HCT116 (cell line): ENCODE results near the gene CDHR5. TPM values are rescaled to one million over a fixed set of nuclear protein-coding genes. Genes with fewer than 3 reads are reported as not detected.

ENCODE experiments used
- ATAC-seq: fragments of 200-7000 bp; cut with Tn5 transposase; 2 replicates; pipeline ENCODE4 v1.9.1; 2020; ENCODE audit warnings: mild to moderate bottlenecking, moderate library complexity
- BruUV-seq: library from RNA; stranded (reverse); fragments of 400-500 nt; replicated peaks from 2 replicates; lab custom pipeline; 2021; lab: Mats Ljungman, UMichigan
- CTCF ChIA-PET: fragments of 300-600 bp; sonication (Branson Sonifier 250); formaldehyde crosslinking; loops from one replicate; lab custom pipeline; 2021; ENCODE audit warnings: antibody characterized with exemption; lab: Charles Lee
- POLR2A ChIA-PET: fragments of 300-600, 350-600 bp; sonication (Branson Sonifier 250); formaldehyde crosslinking; loops from one replicate; lab custom pipeline; 2021; ENCODE audit warnings: antibody characterized with exemption; lab: Charles Lee
- RAD21 ChIA-PET, 2 experiments: fragments of 300-600 bp; sonication (Branson Sonifier 250); formaldehyde crosslinking; loops; one replicate each; lab custom pipeline; 2023; ENCODE audit warnings: low total read pairs in 2 of 2; ENCODE audit not compliant: uncharacterized antibody in 2 of 2, unreplicated experiment in 2 of 2, low non-redundant PET in 1 of 2; lab: Charles Lee
- DNase-seq: peaks from one replicate; pipeline ENCODE4 v3.0.0-alpha.2; 2010; ENCODE audit warnings: low read depth, low spot score
- H2AFZ ChIP-seq: fragments of 200-600 bp; shearing (Covaris generic), sonication (generic); 2 replicates; pipeline ENCODE4 v1.6.1; 2017; ENCODE audit warnings: low read depth, mixed run types, mixed read lengths, antibody characterized with exemption, low read length; ENCODE audit not compliant: poor library complexity, severe bottlenecking
- H3K27ac ChIP-seq: 2 replicates; pipeline ENCODE4 v1.5.1; 2012; ENCODE audit warnings: low read depth, low read length
- H3K27me3 ChIP-seq: fragments of 200-600 bp; sonication (generic); 2 replicates; pipeline ENCODE4 v1.6.1; 2016; ENCODE audit warnings: mixed run types, low read length, mixed read lengths; ENCODE audit not compliant: insufficient read depth
- H3K36me3 ChIP-seq, 2 experiments: fragments of 200-500 bp in 1 of 2; fragments of 200-600 bp in 1 of 2; sonication (Bioruptor generic) in 1 of 2; sonication (generic) in 1 of 2; 2 replicates each; pipeline versions ENCODE4 v1.5.1 to v1.6.1; 2014 to 2016; ENCODE audit warnings: low read length in 2 of 2, inconsistent platforms in 1 of 2, mixed read lengths in 1 of 2, mixed run types in 1 of 2; ENCODE audit not compliant: insufficient read depth in 2 of 2, control insufficient read depth in 1 of 2
- H3K4me1 ChIP-seq, 2 experiments: fragments of 200-600 bp in 1 of 2; sonication (generic) in 1 of 2; 2 replicates each; pipeline versions ENCODE4 v1.5.1 to v1.6.1; 2012 to 2017; ENCODE audit warnings: low read length in 2 of 2, inconsistent platforms in 1 of 2, mild to moderate bottlenecking in 1 of 2, mixed read lengths in 1 of 2, mixed run types in 1 of 2, moderate library complexity in 1 of 2; ENCODE audit not compliant: insufficient read depth in 2 of 2, control insufficient read depth in 1 of 2
- H3K4me2 ChIP-seq: fragments of 200-600 bp; sonication (generic); 2 replicates; pipeline ENCODE4 v1.6.1; 2017; ENCODE audit warnings: mixed run types, low read length, mixed read lengths
- H3K4me3 ChIP-seq, 2 experiments: fragments of 200-600 bp in 1 of 2; sonication (generic) in 1 of 2; replicated peaks in 1 of 2; 2 replicates each; pipeline ENCODE4 v1.5.1; 2011 to 2016; ENCODE audit warnings: low read length in 2 of 2, control low read depth in 1 of 2, low read depth in 1 of 2, mild to moderate bottlenecking in 1 of 2, mixed read lengths in 1 of 2, mixed run types in 1 of 2
- H3K79me2 ChIP-seq: fragments of 200-600 bp; sonication (generic); 2 replicates; pipeline ENCODE4 v1.6.1; 2017; ENCODE audit warnings: mild to moderate bottlenecking, mixed run types, low read length, moderate library complexity, mixed read lengths; ENCODE audit not compliant: insufficient read depth
- H3K9ac ChIP-seq: fragments of 200-600 bp; sonication (generic); 2 replicates; pipeline ENCODE4 v1.6.1; 2016; ENCODE audit warnings: low read length, mixed read lengths
- H3K9me2 ChIP-seq: fragments of 200-600 bp; sonication (generic), shearing (Covaris generic); 2 replicates; pipeline ENCODE4 v1.6.1; 2017; ENCODE audit warnings: mixed run types, mild to moderate bottlenecking, moderate library complexity; ENCODE audit not compliant: insufficient read depth
- H3K9me3 ChIP-seq, 2 experiments: fragments of 200-500 bp in 1 of 2; fragments of 200-600 bp in 1 of 2; sonication (Bioruptor generic) in 1 of 2; sonication (generic) in 1 of 2; 2 replicates each; pipeline ENCODE4 v1.6.1; 2014 to 2017; ENCODE audit warnings: low read length in 2 of 2, mixed read lengths in 2 of 2, inconsistent platforms in 1 of 2, low read depth in 1 of 2, mild to moderate bottlenecking in 1 of 2, mixed run types in 1 of 2, moderate library complexity in 1 of 2; ENCODE audit not compliant: control insufficient read depth in 1 of 2, insufficient read depth in 1 of 2
- H4K20me1 ChIP-seq: fragments of 200-600 bp; sonication (generic), shearing (Covaris generic); 2 replicates; pipeline ENCODE4 v1.6.1; 2017; ENCODE audit warnings: mixed run types, mild to moderate bottlenecking, moderate library complexity; ENCODE audit not compliant: insufficient read depth
- CTCF ChIP-seq, 3 experiments: fragments of 200-600 bp in 1 of 3; sonication (generic) in 1 of 3; IDR thresholded peaks in 2 of 3; conservative IDR thresholded peaks in 1 of 3; 2 replicates each; pipeline ENCODE4 v1.5.1; 2012 to 2017; ENCODE audit warnings: low read depth in 2 of 3, low read length in 2 of 3, antibody characterized with exemption in 1 of 3, borderline replicate concordance in 1 of 3, control low read depth in 1 of 3, mild to moderate bottlenecking in 1 of 3, mixed read lengths in 1 of 3, mixed run types in 1 of 3, moderate library complexity in 1 of 3; ENCODE audit not compliant: insufficient read depth in 1 of 3
- POLR2A ChIP-seq: IDR thresholded peaks from 2 replicates; pipeline ENCODE4 v1.7.0; 2011; ENCODE audit warnings: borderline replicate concordance; ENCODE audit not compliant: insufficient read depth, insufficient read length; ENCODE audit errors: extremely low read depth
- REST ChIP-seq: IDR thresholded peaks from 2 replicates; pipeline ENCODE4 v1.6.1; 2012; ENCODE audit warnings: low read depth
- SP1 ChIP-seq: IDR thresholded peaks from 2 replicates; pipeline ENCODE4 v1.6.1; 2012; ENCODE audit warnings: low read depth
- ZBTB33 ChIP-seq: IDR thresholded peaks from 2 replicates; pipeline ENCODE4 v1.6.1; 2011; ENCODE audit warnings: mild to moderate bottlenecking, low read length, moderate library complexity; ENCODE audit not compliant: insufficient replicate concordance; ENCODE audit errors: extremely low read depth
- intact Hi-C: fragments of 100-400 bp; cut with micrococcal nuclease; formaldehyde crosslinking; loops from 2 replicates; pipeline ENCODE4 v1.10.0; 2022
- total RNA-seq: library from RNA; stranded (reverse); gene quantifications from one replicate; pipeline ENCODE4 v1.2.1, GENCODE V29; 2021; ENCODE audit not compliant: unreplicated experiment

CDHR5 gene
- total RNA-seq, 1 experiment from 2014 or later, result not detected

- no peak for TF ChIP-seq SP1
- no peak for TF ChIP-seq REST
- no peak for TF ChIP-seq ZBTB33
Measured at GRCh38 chr11:598005-598680, 26.6 kb downstream of the CDHR5 start (continued).

GRCh38 chr11:597166-597725, 27.5 kb downstream of the CDHR5 start:
- CTCF ChIA-PET, result no interaction called here
- H3K9ac ChIP-seq, result no peak overlapping the region
- H3K27ac ChIP-seq, result no peak overlapping the region; the same call in 1 of the 2 replicates
- peak in 2 of 3 experiments; percentile 34 to 41; a peak in 3 of 6 replicates for TF ChIP-seq CTCF (IDR thresholded peaks at IDR 0.05 in 2 of 3, conservative IDR thresholded peaks at IDR 0.05 in 1 of 3; ENCODE audit: borderline replicate concordance in 1 of 3, insufficient read depth in 1 of 3, low read depth in 2 of 3, low read length in 2 of 3)
- no peak for TF ChIP-seq POLR2A
- TF ChIP-seq, all 23 proteins: peak for 1
- ATAC-seq (peak; percentile 78), DNase-seq (no peak)
- Histone ChIP-seq H3K9me2 (no peaks in the 10 kb centered on the region), H3K4me1 (peaks cover 0 to 8% of the 10 kb centered on the region in 2 experiments; a peak in 2 of 4 replicates), H3K27me3 (no peaks in the 10 kb centered on the region), H2AFZ (no peak overlapping the region), H3K9me3 (no peaks in the 10 kb centered on the region), H3K4me3 (no peak overlapping the region), H3K36me3 (peaks cover 66 to 69% of the 10 kb centered on the region in 2 experiments), H4K20me1 (no peaks in the 10 kb centered on the region), H3K79me2 (peaks cover 82% of the 10 kb centered on the region), H3K4me2 (no peak overlapping the region)
- POLR2A ChIA-PET, result no interaction called here
- RAD21 ChIA-PET, result no interaction called here
- no TSS peak for BruUV-seq
- intact Hi-C loops, result no loop called here
